ENCODE measurements around the gene FAM229A. TPM values are rescaled to one million over a fixed set of nuclear protein-coding genes. Genes with fewer than 3 reads are reported as not detected.

FAM229A gene
- total and polyA plus RNA-seq, 9 of the 15 experiments (the other 6 are each of a cell fraction or from before 2014, with no cell fraction given): 0.04 to 21.6 (median 7.4) TPM

GRCh38 chr1:32350785-32351398 is 11.4 kb downstream of the FAM229A start (continued):
- TF ChIP-seq, protein P1, sequence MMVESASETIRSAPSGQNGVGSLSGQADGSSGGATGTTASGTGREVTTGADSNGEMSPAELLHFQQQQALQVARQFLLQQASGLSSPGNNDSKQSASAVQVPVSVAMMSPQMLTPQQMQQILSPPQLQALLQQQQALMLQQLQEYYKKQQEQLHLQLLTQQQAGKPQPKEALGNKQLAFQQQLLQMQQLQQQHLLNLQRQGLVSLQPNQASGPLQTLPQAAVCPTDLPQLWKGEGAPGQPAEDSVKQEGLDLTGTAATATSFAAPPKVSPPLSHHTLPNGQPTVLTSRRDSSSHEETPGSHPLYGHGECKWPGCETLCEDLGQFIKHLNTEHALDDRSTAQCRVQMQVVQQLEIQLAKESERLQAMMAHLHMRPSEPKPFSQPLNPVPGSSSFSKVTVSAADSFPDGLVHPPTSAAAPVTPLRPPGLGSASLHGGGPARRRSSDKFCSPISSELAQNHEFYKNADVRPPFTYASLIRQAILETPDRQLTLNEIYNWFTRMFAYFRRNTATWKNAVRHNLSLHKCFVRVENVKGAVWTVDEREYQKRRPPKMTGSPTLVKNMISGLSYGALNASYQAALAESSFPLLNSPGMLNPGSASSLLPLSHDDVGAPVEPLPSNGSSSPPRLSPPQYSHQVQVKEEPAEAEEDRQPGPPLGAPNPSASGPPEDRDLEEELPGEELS (CRISPR knock-in tag; IDR thresholded peaks at IDR 0.05; ENCODE audit: borderline replicate concordance): 0 out of 2 replicates have a peak, but pooled peaks have one; percentile 16
- TF ChIP-seq JUN (IDR thresholded peaks at IDR 0.05; ENCODE audit: borderline replicate concordance, low read depth, low read length): peak; percentile 60; the same call in 1 of the 2 replicates
- TF ChIP-seq JUN (CRISPR knock-in tag; IDR thresholded peaks at IDR 0.05; ENCODE audit: borderline replicate concordance): no peak
- peak; percentile 61; the same call in 1 of the 2 replicates for TF ChIP-seq TOE1 (IDR thresholded peaks at IDR 0.05; ENCODE audit: borderline replicate concordance)
- TF ChIP-seq TOE1 (CRISPR knock-in tag; IDR thresholded peaks at IDR 0.05; ENCODE audit: borderline replicate concordance, low read depth): no peak; the same call in 1 of the 2 replicates
- TF ChIP-seq ZNF134 (CRISPR knock-in tag; conservative IDR thresholded peaks at IDR 0.05): 0 out of 2 replicates have a peak, but pooled peaks have one; percentile 48
- 0 out of 2 replicates have a peak, but pooled peaks have one; percentile 45 for TF ChIP-seq PTBP1 (IDR thresholded peaks at IDR 0.05; ENCODE audit: low read depth, low read length)
- peak; percentile 64; the same call in 1 of the 2 replicates for TF ChIP-seq ZNF644 (tag; IDR thresholded peaks at IDR 0.05; ENCODE audit: low read depth)
- TF ChIP-seq ZNF23 (CRISPR knock-in tag; IDR thresholded peaks at IDR 0.05): 0 out of 2 replicates have a peak, but pooled peaks have one; percentile 12
- no peak for TF ChIP-seq ZC3H8 (IDR thresholded peaks at IDR 0.05)
- TF ChIP-seq RFX7 (CRISPR knock-in tag; IDR thresholded peaks at IDR 0.05): 0 out of 2 replicates have a peak, but pooled peaks have one; percentile 51
- TF ChIP-seq HDAC6 (IDR thresholded peaks at IDR 0.05; ENCODE audit: low read depth, low read length): no peak
- TF ChIP-seq HES1 (IDR thresholded peaks at IDR 0.05; ENCODE audit: low read depth): peak; percentile 43; the same call in 1 of the 2 replicates
- peak; percentile 53; the same call in 1 of the 2 replicates for TF ChIP-seq CREB3L1 (IDR thresholded peaks at IDR 0.05; ENCODE audit: borderline replicate concordance, low read depth)
- 0 out of 2 replicates have a peak, but pooled peaks have one; percentile 42 for TF ChIP-seq ZNF140 (CRISPR knock-in tag; IDR thresholded peaks at IDR 0.05)
- TF ChIP-seq CBX5 (IDR thresholded peaks at IDR 0.05; ENCODE audit: borderline replicate concordance, low read depth): peak; percentile 20
- TF ChIP-seq ZBTB7A (IDR thresholded peaks at IDR 0.05; ENCODE audit: borderline replicate concordance, control insufficient read depth, low read depth, low read length): peak; percentile 85
- 0 out of 4 replicates have a peak, but pooled peaks of 1 of the 2 experiments have one; percentile 12 for TF ChIP-seq RCOR1 (IDR thresholded peaks at IDR 0.05; ENCODE audit: borderline replicate concordance in 1 of 2, low read depth in 2 of 2, low read length in 2 of 2)
- 0 out of 2 replicates have a peak, but pooled peaks have one; percentile 60 for TF ChIP-seq NKRF (IDR thresholded peaks at IDR 0.05; ENCODE audit: borderline replicate concordance)
- TF ChIP-seq ELF4 (CRISPR knock-in tag; IDR thresholded peaks at IDR 0.05): 0 out of 2 replicates have a peak, but pooled peaks have one; percentile 51

Data from K562 (cell line).